GM13977 (cell line): ENCODE results near the gene IFI27L1.

Experiments used
- DNase-seq: peaks from one replicate; pipeline ENCODE4 v3.0.0; 2012; ENCODE audit warnings: low spot score
- in situ Hi-C: fragments of 300-500 bp; cut with MboI; formaldehyde crosslinking; loops from one replicate; pipeline ENCODE4 v1.12.0; 2022; ENCODE audit warnings: low sequenced_read_pairs, low pct_unique_long_range_greater_than_20kb, mixed read lengths, inconsistent platforms; ENCODE audit not compliant: unreplicated experiment
- TF ChIP-seq, protein P1 (sequence below): IDR thresholded peaks from 2 replicates; pipeline ENCODE4 v1.5.1; 2012; ENCODE audit warnings: mild to moderate bottlenecking, control low read depth; ENCODE audit not compliant: insufficient read depth; ENCODE audit errors: extremely low read depth, missing control alignments

Gene IFI27L1

DNA sequence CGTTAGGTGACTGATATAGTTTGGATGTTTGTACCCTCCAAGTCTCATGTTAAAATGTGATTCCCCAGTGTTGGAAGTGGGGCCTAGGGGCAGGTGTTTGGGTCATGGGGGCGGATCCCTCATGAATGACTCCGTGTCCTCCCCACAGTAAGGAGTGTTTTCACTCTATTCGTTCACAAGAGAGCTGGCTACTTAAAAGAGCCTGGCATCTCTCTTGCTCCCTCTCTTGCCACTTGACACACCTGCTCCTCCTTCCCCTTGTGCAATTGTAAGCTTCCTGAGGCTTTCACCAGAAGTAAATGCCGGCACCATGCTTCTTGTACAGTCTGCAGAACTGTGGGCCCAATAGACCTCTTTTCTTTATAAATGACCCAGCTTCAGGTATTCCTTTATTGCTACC is 45.7 kb downstream of the IFI27L1 start:
- TF ChIP-seq, protein P1, sequence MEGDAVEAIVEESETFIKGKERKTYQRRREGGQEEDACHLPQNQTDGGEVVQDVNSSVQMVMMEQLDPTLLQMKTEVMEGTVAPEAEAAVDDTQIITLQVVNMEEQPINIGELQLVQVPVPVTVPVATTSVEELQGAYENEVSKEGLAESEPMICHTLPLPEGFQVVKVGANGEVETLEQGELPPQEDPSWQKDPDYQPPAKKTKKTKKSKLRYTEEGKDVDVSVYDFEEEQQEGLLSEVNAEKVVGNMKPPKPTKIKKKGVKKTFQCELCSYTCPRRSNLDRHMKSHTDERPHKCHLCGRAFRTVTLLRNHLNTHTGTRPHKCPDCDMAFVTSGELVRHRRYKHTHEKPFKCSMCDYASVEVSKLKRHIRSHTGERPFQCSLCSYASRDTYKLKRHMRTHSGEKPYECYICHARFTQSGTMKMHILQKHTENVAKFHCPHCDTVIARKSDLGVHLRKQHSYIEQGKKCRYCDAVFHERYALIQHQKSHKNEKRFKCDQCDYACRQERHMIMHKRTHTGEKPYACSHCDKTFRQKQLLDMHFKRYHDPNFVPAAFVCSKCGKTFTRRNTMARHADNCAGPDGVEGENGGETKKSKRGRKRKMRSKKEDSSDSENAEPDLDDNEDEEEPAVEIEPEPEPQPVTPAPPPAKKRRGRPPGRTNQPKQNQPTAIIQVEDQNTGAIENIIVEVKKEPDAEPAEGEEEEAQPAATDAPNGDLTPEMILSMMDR = no peak
- no peak for DNase-seq
- in situ Hi-C loops = loop anchor here (25.0 kb wide), 1 partner anchor 89 kb away; the partner anchor contains the start of gene OTUB2

GRCh38 chr14:94127330-94127729 is 46.2 kb downstream of the IFI27L1 start:
- TF ChIP-seq, protein P1 = no peak
- DNase-seq = no peak
- in situ Hi-C loops = loop anchor here (25.0 kb wide), 1 partner anchor 90 kb away; the partner anchor contains the start of gene OTUB2

DNA sequence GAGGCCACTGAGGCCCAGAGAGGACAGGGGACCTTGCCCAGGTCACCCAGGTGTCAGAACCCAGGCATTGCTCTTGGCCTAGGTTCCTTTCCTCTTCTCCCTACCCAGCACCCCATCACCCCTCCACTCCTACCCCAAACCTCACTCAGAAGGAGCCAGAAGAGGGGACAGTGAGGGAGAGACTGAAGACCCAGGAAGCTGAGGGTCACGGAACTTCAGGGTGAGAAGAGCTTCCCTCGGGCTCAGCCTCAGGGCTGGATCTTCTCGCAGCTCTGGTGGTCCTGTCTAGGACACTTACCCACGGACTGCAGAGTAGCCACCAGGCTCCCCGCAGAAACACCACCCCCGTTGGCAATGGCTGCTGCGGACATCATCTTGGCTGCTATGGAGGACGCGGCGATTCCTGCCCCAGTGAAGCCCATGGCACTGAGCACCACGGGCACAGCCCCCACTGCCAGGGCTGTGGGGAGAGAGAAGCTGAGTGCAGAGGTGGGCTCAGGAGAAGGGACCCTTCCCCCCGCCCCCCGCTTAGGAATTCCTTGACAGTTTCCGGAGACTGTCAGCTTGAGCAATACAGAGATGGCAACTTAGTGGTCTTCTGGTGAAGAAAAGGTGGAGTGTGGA is 47.2 kb downstream of the IFI27L1 start:
- TF ChIP-seq, protein P1 = no peak
- DNase-seq = no peak
- in situ Hi-C loops = loop anchor here (25.0 kb wide), 1 partner anchor 91 kb away; the partner anchor contains the start of gene OTUB2

DNA sequence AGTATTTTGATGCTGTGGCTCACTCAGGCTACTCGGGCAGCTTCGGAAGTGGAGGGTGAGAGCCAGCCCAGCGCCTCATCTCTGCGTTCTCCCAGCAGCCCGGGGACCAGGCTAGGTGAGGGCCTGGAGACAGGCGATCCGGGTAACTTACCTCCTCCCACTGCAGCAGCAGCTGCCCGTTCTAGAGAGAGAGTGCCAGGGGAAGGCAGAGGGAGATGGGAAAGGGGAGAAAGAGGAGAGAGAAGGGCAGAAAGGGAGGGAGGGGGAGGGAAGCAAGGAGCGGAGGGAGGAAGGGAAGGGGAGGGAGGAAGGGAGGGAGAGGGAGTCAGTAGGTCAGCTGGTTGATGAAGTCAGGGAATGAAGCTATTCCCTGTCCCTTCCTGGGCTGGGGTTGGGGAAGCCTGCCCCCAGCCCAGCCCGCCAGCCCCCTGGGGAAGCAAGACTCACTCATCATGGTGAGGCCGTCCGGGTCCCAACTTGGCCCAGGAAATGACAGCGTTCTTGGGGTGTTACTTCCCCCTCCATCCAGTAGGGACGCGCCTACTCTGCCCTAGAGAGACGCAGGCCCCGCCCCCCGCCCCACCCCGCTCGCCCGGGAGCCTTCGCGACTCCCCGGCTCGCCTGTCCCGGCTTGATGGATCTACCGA is 48.1 kb downstream of the IFI27L1 start, which contains the start of gene IFI27L2:
TSS of gene IFI27L2 (minus strand) at position 494 of the 647 bp plus-strand sequence. CDS start at position 454, 40 bp downstream.
- in situ Hi-C loops = loop anchor here (25.0 kb wide), 1 partner anchor 92 kb away; the partner anchor contains the start of gene OTUB2
- peak; percentile 90 for DNase-seq
- TF ChIP-seq, protein P1 = peak; percentile 22

- DNase-seq = peak; percentile 36
- TF ChIP-seq, protein P1 = no peak
- in situ Hi-C loops = loop anchor here (25.0 kb wide), 1 partner anchor 93 kb away; the partner anchor contains the start of gene OTUB2
Measured at GRCh38 chr14:94129758-94130414, 48.8 kb downstream of the IFI27L1 start.

DNA sequence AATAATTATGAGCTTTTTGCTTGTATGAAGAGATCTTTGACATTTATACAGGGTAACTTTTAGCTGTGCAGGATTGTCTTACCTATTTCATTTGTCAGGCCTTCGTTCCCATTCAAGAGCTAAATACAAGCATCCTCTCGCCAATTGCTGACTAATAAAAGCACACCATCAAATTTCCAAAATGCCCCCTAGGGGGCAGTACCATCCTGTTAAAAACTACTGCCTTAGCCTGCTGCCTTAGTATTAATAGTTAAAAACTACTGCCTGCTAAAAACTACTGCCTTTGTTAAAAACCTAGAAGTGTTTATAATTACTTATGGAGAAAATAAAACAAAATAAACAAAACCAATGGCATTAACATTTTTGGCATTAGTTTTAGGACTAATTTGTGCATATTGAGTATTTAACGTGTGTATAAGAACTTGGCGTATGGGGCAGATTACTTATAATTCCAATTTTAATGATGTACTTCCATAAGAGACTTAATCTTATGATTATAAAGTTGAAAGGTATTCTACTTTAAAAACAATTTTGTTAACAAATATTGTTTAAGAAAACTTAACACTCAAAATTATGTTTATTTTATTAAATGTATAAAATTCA is 51.3 kb downstream of the IFI27L1 start:
- peak; percentile 65 for DNase-seq
- in situ Hi-C loops = loop anchor here (25.0 kb wide), 1 partner anchor 95 kb away; the partner anchor contains the start of gene OTUB2

More for the DNA sequence above, 51.3 kb downstream of the IFI27L1 start:
- TF ChIP-seq, protein P1 = peak; percentile 61
